ENCODE measurements around the gene KIF9.

GRCh38 chr3:47247131-47248064 is 35.2 kb downstream of the KIF9 start:
- TF ChIP-seq CTCF (IDR thresholded peaks at IDR 0.05) (no peak), POLR2A (IDR thresholded peaks at IDR 0.05) (no peak), EP300 (IDR thresholded peaks at IDR 0.05) (no peak)
